Suppressor macrophage treated with lipopolysaccharide for 4 hours (primary cell): Measurements from ENCODE around the gene PWWP2B.
"Not testable (repeated sequence)": the region's sequence is repeated elsewhere in the genome, so short reads cannot be mapped to it uniquely, and the experiment has no call there.

ENCODE experiments used
- DNase-seq: peaks from one replicate; pipeline ENCODE4 v3.0.0-alpha.2; 2020

PWWP2B gene

GRCh38 chr10:132363921-132364593 is 32.9 kb upstream of the PWWP2B start:
- DNase-seq, result peak; percentile 70

GRCh38 chr10:132364594-132364970 is 32.4 kb upstream of the PWWP2B start:
- peak; percentile 62 for DNase-seq

- no peak for DNase-seq
These were observed 31.9 kb upstream of the PWWP2B start for GRCh38 chr10:132365102-132365501.

GRCh38 chr10:132366006-132366405 is 31.0 kb upstream of the PWWP2B start:
- DNase-seq, result no peak

GRCh38 chr10:132366499-132366898 is 30.5 kb upstream of the PWWP2B start:
- no peak for DNase-seq

GRCh38 chr10:132368391-132368790 is 28.6 kb upstream of the PWWP2B start:
- no peak for DNase-seq

- DNase-seq, result no peak
These were observed 27.9 kb upstream of the PWWP2B start for GRCh38 chr10:132368881-132369635.

- DNase-seq, result no peak
These were observed 27.3 kb upstream of the PWWP2B start for GRCh38 chr10:132369636-132370185.

GRCh38 chr10:132370426-132371340 is 26.3 kb upstream of the PWWP2B start:
- no peak for DNase-seq

- DNase-seq, result no peak
These were observed 25.3 kb upstream of the PWWP2B start for GRCh38 chr10:132371641-132372081.

- no peak for DNase-seq
These were observed 24.4 kb upstream of the PWWP2B start for GRCh38 chr10:132372516-132373095.

- DNase-seq, result no peak
These were observed 23.6 kb upstream of the PWWP2B start for GRCh38 chr10:132373241-132373955.

- no peak for DNase-seq
These were observed 22.8 kb upstream of the PWWP2B start for GRCh38 chr10:132374176-132374575.

GRCh38 chr10:132374612-132375011 is 22.4 kb upstream of the PWWP2B start:
- no peak for DNase-seq

- no peak for DNase-seq
These were observed 21.7 kb upstream of the PWWP2B start for GRCh38 chr10:132375116-132375794.

- peak; percentile 36 for DNase-seq
These were observed 21.2 kb upstream of the PWWP2B start for GRCh38 chr10:132375795-132376297.

GRCh38 chr10:132376394-132376851 is 20.6 kb upstream of the PWWP2B start:
- no peak for DNase-seq

GRCh38 chr10:132377326-132377725 is 19.7 kb upstream of the PWWP2B start:
- DNase-seq, result no peak

GRCh38 chr10:132379026-132379425 is 18.0 kb upstream of the PWWP2B start:
- DNase-seq, result not testable (repeated sequence)

GRCh38 chr10:132380986-132381385 is 16.0 kb upstream of the PWWP2B start:
- DNase-seq, result not testable (repeated sequence)

- no peak for DNase-seq
These were observed 15.3 kb upstream of the PWWP2B start for GRCh38 chr10:132381741-132382140.
